ENCODE data around the gene PDHA1. TPM values are rescaled to one million over a fixed set of nuclear protein-coding genes. Genes with fewer than 3 reads are reported as not detected.

The PDHA1 gene
- total RNA-seq, 2 experiments from 2014 or later: 259 to 261 TPM

DNA sequence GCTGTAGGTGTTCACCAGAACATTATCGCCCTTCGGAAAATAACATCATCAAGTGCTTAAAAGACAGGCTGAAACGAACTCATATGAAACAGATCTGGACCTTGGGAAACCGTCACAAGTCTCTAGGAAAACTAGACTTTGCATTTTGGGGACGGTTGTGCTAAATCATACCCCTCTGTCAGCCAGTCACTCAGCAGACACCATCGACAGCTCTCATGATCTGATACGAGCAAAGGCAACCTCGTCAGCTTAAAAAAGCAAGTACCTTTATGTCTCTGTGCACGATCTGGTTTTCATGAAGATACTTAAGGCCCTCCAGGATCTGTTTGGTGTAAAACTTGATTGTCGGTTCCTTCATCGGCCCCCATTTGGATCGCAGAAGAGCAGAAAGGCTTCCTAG, 48.4 kb downstream of the PDHA1 start:
- Mint-ChIP-seq H3K27me3 (no peaks in the 10 kb centered on the region), H3K9me3 (no peaks in the 10 kb centered on the region), H3K4me1 (ENCODE audit: low read depth) (no peaks in the 10 kb centered on the region), H3K4me3 (no peak overlapping the region), H3K27ac (no peak overlapping the region), H3K36me3 (ENCODE audit: low read depth) (no peaks in the 10 kb centered on the region)
- TF ChIP-seq, protein P1, sequence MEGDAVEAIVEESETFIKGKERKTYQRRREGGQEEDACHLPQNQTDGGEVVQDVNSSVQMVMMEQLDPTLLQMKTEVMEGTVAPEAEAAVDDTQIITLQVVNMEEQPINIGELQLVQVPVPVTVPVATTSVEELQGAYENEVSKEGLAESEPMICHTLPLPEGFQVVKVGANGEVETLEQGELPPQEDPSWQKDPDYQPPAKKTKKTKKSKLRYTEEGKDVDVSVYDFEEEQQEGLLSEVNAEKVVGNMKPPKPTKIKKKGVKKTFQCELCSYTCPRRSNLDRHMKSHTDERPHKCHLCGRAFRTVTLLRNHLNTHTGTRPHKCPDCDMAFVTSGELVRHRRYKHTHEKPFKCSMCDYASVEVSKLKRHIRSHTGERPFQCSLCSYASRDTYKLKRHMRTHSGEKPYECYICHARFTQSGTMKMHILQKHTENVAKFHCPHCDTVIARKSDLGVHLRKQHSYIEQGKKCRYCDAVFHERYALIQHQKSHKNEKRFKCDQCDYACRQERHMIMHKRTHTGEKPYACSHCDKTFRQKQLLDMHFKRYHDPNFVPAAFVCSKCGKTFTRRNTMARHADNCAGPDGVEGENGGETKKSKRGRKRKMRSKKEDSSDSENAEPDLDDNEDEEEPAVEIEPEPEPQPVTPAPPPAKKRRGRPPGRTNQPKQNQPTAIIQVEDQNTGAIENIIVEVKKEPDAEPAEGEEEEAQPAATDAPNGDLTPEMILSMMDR (IDR thresholded peaks at IDR 0.05): no peak
- DNase-seq: no peak
- no peak for ATAC-seq
- ChIA-PET POLR2A (no interaction called here), CTCF (interaction anchor here (1.5 kb wide), 1 partner anchor 9 kb away, joined by 4 read pairs; no protein-coding TSS in a partner anchor)
- intact Hi-C loops (cut with micrococcal nuclease): no loop called here

- Mint-ChIP-seq H3K4me3 (no peak overlapping the region), H3K9me3 (no peaks in the 10 kb centered on the region), H3K27me3 (no peaks in the 10 kb centered on the region), H3K27ac (no peak overlapping the region), H3K36me3 (ENCODE audit: low read depth) (no peaks in the 10 kb centered on the region), H3K4me1 (ENCODE audit: low read depth) (no peaks in the 10 kb centered on the region)
- DNase-seq (no peak), ATAC-seq (no peak)
- CTCF ChIA-PET: interaction anchor here (1.5 kb wide), 1 partner anchor 10 kb away, joined by 4 read pairs; no protein-coding TSS in a partner anchor
- TF ChIP-seq, protein P1 (IDR thresholded peaks at IDR 0.05): no peak
- POLR2A ChIA-PET: no interaction called here
- intact Hi-C loops (cut with micrococcal nuclease): no loop called here
Measured at GRCh38 chrX:19392703-19393102, 49.0 kb downstream of the PDHA1 start.

DNA sequence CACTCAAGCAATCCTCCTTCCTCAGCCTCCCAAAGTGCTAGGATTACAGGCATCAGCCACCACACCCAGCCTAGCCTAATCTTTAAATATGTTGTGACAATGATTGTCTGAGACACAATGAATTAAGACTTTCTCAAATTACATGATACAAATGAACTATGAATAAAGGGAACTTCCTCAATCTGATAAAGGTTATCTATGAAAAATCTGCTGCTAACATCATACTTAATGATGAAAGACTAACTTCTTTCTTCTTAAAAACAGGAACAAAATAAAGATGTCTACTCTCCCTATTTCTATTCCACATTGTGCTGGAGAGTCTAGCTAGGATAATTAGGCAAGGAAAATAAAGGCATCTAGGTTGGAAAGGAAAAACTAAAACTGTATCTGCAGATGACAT, 60.0 kb downstream of the PDHA1 start:
- Mint-ChIP-seq H3K27ac (no peak overlapping the region), H3K4me1 (ENCODE audit: low read depth) (no peaks in the 10 kb centered on the region), H3K36me3 (ENCODE audit: low read depth) (no peaks in the 10 kb centered on the region), H3K27me3 (peaks cover 7% of the 10 kb centered on the region), H3K9me3 (no peaks in the 10 kb centered on the region), H3K4me3 (no peak overlapping the region)
- CTCF ChIA-PET: no interaction called here
- TF ChIP-seq, protein P1 (IDR thresholded peaks at IDR 0.05): no peak
- no peak for DNase-seq
- POLR2A ChIA-PET: no interaction called here
- ATAC-seq: no peak
- intact Hi-C loops (cut with micrococcal nuclease): no loop called here

DNA sequence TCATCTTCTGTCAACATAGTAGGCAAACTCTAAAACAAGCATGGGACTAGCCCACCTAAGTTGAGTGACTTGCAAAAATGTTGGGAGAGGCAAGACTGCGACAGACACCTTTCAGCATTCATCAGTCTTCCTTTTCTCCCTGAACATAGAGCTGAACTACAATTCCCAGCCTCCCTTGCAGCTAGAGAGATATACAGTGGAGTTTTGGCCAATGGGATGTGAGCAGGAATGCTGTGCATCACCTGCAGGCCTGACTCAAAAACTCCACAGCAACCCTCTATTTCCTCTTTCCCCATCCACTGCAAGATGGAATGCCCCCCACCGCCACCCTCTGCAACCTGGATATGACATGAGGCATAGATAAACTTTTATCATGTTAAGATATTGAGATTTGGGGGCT, 66.5 kb downstream of the PDHA1 start:
- intact Hi-C loops (cut with micrococcal nuclease): no loop called here
- Mint-ChIP-seq H3K9me3 (no peaks in the 10 kb centered on the region), H3K27me3 (peaks cover 5% of the 10 kb centered on the region), H3K4me1 (ENCODE audit: low read depth) (no peaks in the 10 kb centered on the region), H3K27ac (no peak overlapping the region), H3K4me3 (no peak overlapping the region), H3K36me3 (ENCODE audit: low read depth) (no peaks in the 10 kb centered on the region)
- ChIA-PET CTCF (no interaction called here), POLR2A (no interaction called here)
- DNase-seq (no peak), ATAC-seq (no peak)
- TF ChIP-seq, protein P1 (IDR thresholded peaks at IDR 0.05): no peak

Other genes starting within 250 kb of the PDHA1 start
- gene ADGRG2, start 221.5 kb upstream of the PDHA1 start, total RNA-seq: not detected
- 1 to 10 TPM; 1.8 to 2.2 TPM for gene MAP3K15, start 171.6 kb downstream of the PDHA1 start, total RNA-seq

Data from activated CD8-positive, alpha-beta T cell treated with anti-CD3 and anti-CD28 coated beads for 36 hours (primary cell).